Choroid plexus epithelial cell (primary cell): ENCODE results near the gene SEC24D.

ENCODE experiments used
- DNase-seq: peaks from one replicate; pipeline ENCODE4 v3.0.0-alpha.2; 2010; ENCODE audit warnings: low read depth
- H3K4me3 ChIP-seq: 2 replicates; pipeline ENCODE4 v1.5.1; 2011; ENCODE audit warnings: low read depth, mild to moderate bottlenecking, control low read depth, low read length, moderate library complexity
- CTCF ChIP-seq: conservative IDR thresholded peaks from 2 replicates; pipeline ENCODE4 v1.5.1; 2011; ENCODE audit warnings: low read depth, mild to moderate bottlenecking, control low read depth, inconsistent platforms, low read length, moderate library complexity

SEC24D gene

GRCh38 chr4:118834960-118835569, 861 bp downstream of the SEC24D start:
- peak; percentile 91 for DNase-seq
- no peak for TF ChIP-seq CTCF
- peak overlapping the region; percentile 89 for H3K4me3 ChIP-seq

- DNase-seq, result peak; percentile 34
- TF ChIP-seq CTCF, result no peak
- peak overlapping the region; percentile 89 for H3K4me3 ChIP-seq
Measured at GRCh38 chr4:118834070-118834469, 1.9 kb downstream of the SEC24D start.

- peak overlapping the region; percentile 26 for H3K4me3 ChIP-seq
- DNase-seq, result no peak
- no peak for TF ChIP-seq CTCF
Measured at GRCh38 chr4:118833192-118833820, 2.6 kb downstream of the SEC24D start.

- no peak overlapping the region for H3K4me3 ChIP-seq
- no peak for TF ChIP-seq CTCF
- DNase-seq, result no peak
Measured at GRCh38 chr4:118829107-118829506, 6.8 kb downstream of the SEC24D start.

GRCh38 chr4:118826723-118827444, 9.0 kb downstream of the SEC24D start:
- no peak for DNase-seq
- TF ChIP-seq CTCF, result no peak
- H3K4me3 ChIP-seq, result peak overlapping the region; percentile 4

GRCh38 chr4:118825799-118826198, 10.1 kb downstream of the SEC24D start:
- TF ChIP-seq CTCF, result no peak
- H3K4me3 ChIP-seq, result no peak overlapping the region
- DNase-seq, result no peak

GRCh38 chr4:118824141-118824540, 11.8 kb downstream of the SEC24D start:
- H3K4me3 ChIP-seq, result no peak overlapping the region
- DNase-seq, result no peak
- no peak for TF ChIP-seq CTCF
